Panc1 (cell line): ENCODE results near the gene ZCCHC24. TPM values are rescaled to one million over a fixed set of nuclear protein-coding genes. Genes with fewer than 3 reads are reported as not detected.

Source experiments
- ATAC-seq: fragments of 200-7000 bp; cut with Tn5 transposase; 2 replicates; pipeline ENCODE4 v1.9.1; 2020; ENCODE audit warnings: mild to moderate bottlenecking, moderate library complexity
- BruUV-seq: library from RNA; stranded (reverse); fragments of 400-500 nt; replicated peaks from 2 replicates; lab custom pipeline; 2021; lab: Mats Ljungman, UMichigan
- CTCF ChIA-PET: fragments of 300-600 bp; sonication (Branson Sonifier 250); formaldehyde crosslinking; loops from one replicate; lab custom pipeline; 2022; ENCODE audit warnings: antibody characterized with exemption; lab: Charles Lee
- POLR2A ChIA-PET: fragments of 300-600 bp; sonication (Branson Sonifier 250); formaldehyde crosslinking; loops from one replicate; lab custom pipeline; 2022; ENCODE audit warnings: antibody characterized with exemption; lab: Charles Lee
- DNase-seq: peaks from one replicate; pipeline ENCODE4 v3.0.0-alpha.2; 2010; ENCODE audit warnings: low read depth, low spot score
- H3K27ac ChIP-seq: 2 replicates; pipeline ENCODE4 v1.5.1; 2011; ENCODE audit warnings: mild to moderate bottlenecking, low read length, inconsistent platforms
- H3K27me3 ChIP-seq: fragments of 200-500 bp; sonication (Bioruptor generic); 2 replicates; pipeline ENCODE4 v1.6.0; 2014; ENCODE audit warnings: low read length, inconsistent platforms; ENCODE audit not compliant: control insufficient read depth, insufficient read depth
- H3K36me3 ChIP-seq: fragments of 200-500 bp; sonication (Bioruptor generic); 2 replicates; pipeline ENCODE4 v1.5.1; 2014; ENCODE audit warnings: inconsistent platforms, mild to moderate bottlenecking, low read length, moderate library complexity; ENCODE audit not compliant: control insufficient read depth, insufficient read depth
- H3K4me1 ChIP-seq: 2 replicates; pipeline ENCODE4 v1.5.1; 2011; ENCODE audit warnings: inconsistent platforms, mild to moderate bottlenecking, low read length, moderate library complexity; ENCODE audit not compliant: control insufficient read depth, insufficient read depth
- H3K4me3 ChIP-seq, 2 experiments: 2 replicates each; pipeline ENCODE4 v1.5.1; 2011 to 2012; ENCODE audit warnings: low read depth in 2 of 2, low read length in 2 of 2, mild to moderate bottlenecking in 2 of 2, inconsistent platforms in 1 of 2, moderate library complexity in 1 of 2
- H3K9me3 ChIP-seq: fragments of 200-500 bp; sonication (Bioruptor generic); 2 replicates; pipeline ENCODE4 v1.5.1; 2014; ENCODE audit warnings: low read depth, mild to moderate bottlenecking, inconsistent platforms, low read length, moderate library complexity; ENCODE audit not compliant: control insufficient read depth, insufficient read depth
- CTCF ChIP-seq: fragments of 450-650 bp; IDR thresholded peaks from 2 replicates; pipeline ENCODE4 v1.5.1; 2017; ENCODE audit warnings: mild to moderate bottlenecking
- POLR2AphosphoS5 ChIP-seq: IDR thresholded peaks from 2 replicates; pipeline ENCODE4 v1.6.1; 2012; ENCODE audit warnings: mild to moderate bottlenecking, low read depth, low read length, moderate library complexity
- REST ChIP-seq, 2 experiments: IDR thresholded peaks; 2 replicates each; pipeline ENCODE4 v1.6.1; 2011 to 2012; ENCODE audit warnings: low read depth in 2 of 2, control low read depth in 1 of 2, low read length in 1 of 2, mild to moderate bottlenecking in 1 of 2, moderate library complexity in 1 of 2; ENCODE audit not compliant: insufficient read depth in 1 of 2
- SIN3A ChIP-seq: IDR thresholded peaks from 2 replicates; pipeline ENCODE4 v1.6.1; 2012; ENCODE audit warnings: low read depth, mild to moderate bottlenecking, low read length, moderate library complexity, borderline replicate concordance; ENCODE audit not compliant: insufficient read depth
- TCF7L2 ChIP-seq: IDR thresholded peaks from 2 replicates; pipeline ENCODE4 v1.6.1; 2011; ENCODE audit warnings: mild to moderate bottlenecking, low read depth, low read length, inconsistent platforms
- in situ Hi-C: cut with HindIII; loops from 2 replicates; pipeline ENCODE4 v1.10.0; 2016; ENCODE audit warnings: low sequenced_read_pairs, low pct_unique_long_range_greater_than_20kb
- intact Hi-C: fragments of 100-400 bp; cut with micrococcal nuclease; formaldehyde crosslinking; loops from one replicate; pipeline ENCODE4 v1.10.0; 2022; ENCODE audit not compliant: unreplicated experiment
- total RNA-seq: library from RNA; stranded (reverse); gene quantifications from one replicate; pipeline ENCODE4 v1.2.1, GENCODE V29; 2021; ENCODE audit not compliant: unreplicated experiment

The ZCCHC24 gene
- total RNA-seq, 1 experiment from 2014 or later, result 7.8 TPM

- Histone ChIP-seq H3K27me3 (no peaks in the 10 kb centered on the region), H3K4me3 (no peak overlapping the region), H3K36me3 (no peaks in the 10 kb centered on the region), H3K4me1 (no peaks in the 10 kb centered on the region), H3K27ac (no peak overlapping the region), H3K9me3 (no peaks in the 10 kb centered on the region)
- DNase-seq (no peak), ATAC-seq (no peak)
- intact Hi-C loops, result no loop called here
- in situ Hi-C loops, result no loop called here
- ChIA-PET CTCF (no interaction called here), POLR2A (interaction anchor here (0.6 kb wide), 1 partner anchor 256 kb away, joined by 4 read pairs; no protein-coding TSS in a partner anchor)
- no TSS peak for BruUV-seq
- TF ChIP-seq CTCF (no peak), REST (IDR thresholded peaks at IDR 0.05; ENCODE audit: insufficient read depth in 1 of 2, low read depth in 2 of 2, low read length in 1 of 2) (no peak), TCF7L2 (no peak), POLR2AphosphoS5 (no peak), SIN3A (no peak)
Measured at GRCh38 chr10:79390551-79391229, 54.7 kb downstream of the ZCCHC24 start.

- no TSS peak for BruUV-seq
Measured at GRCh38 chr10:79390057-79390456, 55.4 kb downstream of the ZCCHC24 start.

More at GRCh38 chr10:79390057-79390456, 55.4 kb downstream of the ZCCHC24 start:
- Histone ChIP-seq H3K27ac (no peak overlapping the region), H3K4me1 (no peaks in the 10 kb centered on the region), H3K36me3 (no peaks in the 10 kb centered on the region), H3K4me3 (no peak overlapping the region), H3K27me3 (no peaks in the 10 kb centered on the region), H3K9me3 (no peaks in the 10 kb centered on the region)
- intact Hi-C loops (no loop called here), in situ Hi-C loops (no loop called here)
- no peak for DNase-seq
- ChIA-PET POLR2A (interaction anchor here (0.6 kb wide), 1 partner anchor 255 kb away, joined by 4 read pairs; no protein-coding TSS in a partner anchor), CTCF (no interaction called here)
- no peak for ATAC-seq
- TF ChIP-seq TCF7L2 (no peak), POLR2AphosphoS5 (no peak), SIN3A (no peak), CTCF (no peak), REST (IDR thresholded peaks at IDR 0.05; ENCODE audit: insufficient read depth in 1 of 2, low read depth in 2 of 2, low read length in 1 of 2) (no peak)
